H9 (cell line): ENCODE data around the gene ANKRD26. TPM values are rescaled to one million over a fixed set of nuclear protein-coding genes. Genes with fewer than 3 reads are reported as not detected.

Experiments used
- DNase-seq: peaks from one replicate; pipeline ENCODE4 v3.0.0-alpha.2; 2017
- H2AFZ ChIP-seq: one replicate; pipeline ENCODE4 v1.6.1; 2013; ENCODE audit warnings: mild to moderate bottlenecking, low read length, control low read depth, moderate library complexity
- H2AK5ac ChIP-seq: 2 replicates; pipeline ENCODE4 v1.6.1; 2013; ENCODE audit warnings: low read length, control low read depth, mixed read lengths; ENCODE audit not compliant: insufficient read length
- H2BK120ac ChIP-seq: one replicate; pipeline ENCODE4 v1.6.1; 2013; ENCODE audit warnings: low read depth, mild to moderate bottlenecking, low read length, control low read depth, inconsistent platforms; ENCODE audit not compliant: poor library complexity, severe bottlenecking
- H2BK12ac ChIP-seq: 2 replicates; pipeline ENCODE4 v1.6.1; 2013; ENCODE audit warnings: low read length, control low read depth, mixed read lengths, low read depth; ENCODE audit not compliant: insufficient read length
- H2BK15ac ChIP-seq: 2 replicates; pipeline ENCODE4 v1.6.1; 2013; ENCODE audit warnings: low read depth, low read length, control low read depth
- H2BK20ac ChIP-seq: one replicate; pipeline ENCODE4 v1.6.1; 2013; ENCODE audit warnings: low read depth, mild to moderate bottlenecking, low read length, control low read depth, inconsistent platforms; ENCODE audit not compliant: poor library complexity, severe bottlenecking
- H2BK5ac ChIP-seq: 2 replicates; pipeline ENCODE4 v1.6.1; 2013; ENCODE audit warnings: low read length, control low read depth, mixed read lengths; ENCODE audit not compliant: insufficient read length
- H3K14ac ChIP-seq: 2 replicates; pipeline ENCODE4 v1.6.1; 2013; ENCODE audit warnings: low read length, control low read depth; ENCODE audit not compliant: insufficient read depth
- H3K18ac ChIP-seq: 2 replicates; pipeline ENCODE4 v1.6.1; 2013; ENCODE audit warnings: low read depth, mild to moderate bottlenecking, mixed read lengths, low read length, control low read depth; ENCODE audit not compliant: insufficient read length
- H3K23ac ChIP-seq: 2 replicates; pipeline ENCODE4 v1.6.1; 2013; ENCODE audit warnings: low read length, control low read depth, mixed read lengths, low read depth; ENCODE audit not compliant: insufficient read length
- H3K23me2 ChIP-seq: 2 replicates; pipeline ENCODE4 v1.6.1; 2013; ENCODE audit warnings: low read depth, mild to moderate bottlenecking, mixed read lengths, low read length, control low read depth; ENCODE audit not compliant: insufficient read length, poor library complexity, severe bottlenecking
- H3K27ac ChIP-seq: 2 replicates; pipeline ENCODE4 v1.5.1; 2013; ENCODE audit warnings: low read length, control low read depth, mixed read lengths, low read depth; ENCODE audit not compliant: insufficient read length
- H3K27me3 ChIP-seq: 2 replicates; pipeline ENCODE4 v1.6.1; 2013; ENCODE audit warnings: low read length, control low read depth, inconsistent platforms; ENCODE audit not compliant: insufficient read depth
- H3K4ac ChIP-seq: 2 replicates; pipeline ENCODE4 v1.6.1; 2013; ENCODE audit warnings: low read depth, mild to moderate bottlenecking, control low read depth, inconsistent platforms, low read length, moderate library complexity
- H3K4me1 ChIP-seq: 2 replicates; pipeline ENCODE4 v1.6.1; 2013; ENCODE audit warnings: low read length, control low read depth, inconsistent platforms; ENCODE audit not compliant: insufficient read depth
- H3K4me2 ChIP-seq: 2 replicates; pipeline ENCODE4 v1.6.1; 2013; ENCODE audit warnings: low read length, control low read depth, mixed read lengths; ENCODE audit not compliant: insufficient read length, insufficient read depth
- H3K56ac ChIP-seq: 2 replicates; pipeline ENCODE4 v1.6.1; 2013; ENCODE audit warnings: low read depth, mild to moderate bottlenecking, mixed read lengths, low read length, control low read depth; ENCODE audit not compliant: insufficient read length
- H3K79me1 ChIP-seq: 2 replicates; pipeline ENCODE4 v1.6.1; 2013; ENCODE audit warnings: low read depth, mild to moderate bottlenecking, moderate library complexity, low read length, control low read depth, inconsistent platforms; ENCODE audit not compliant: insufficient read depth, poor library complexity, severe bottlenecking
- H3K79me2 ChIP-seq: 2 replicates; pipeline ENCODE4 v1.6.1; 2013; ENCODE audit warnings: low read length, control low read depth, inconsistent platforms; ENCODE audit not compliant: insufficient read depth
- H3K9ac ChIP-seq: 2 replicates; pipeline ENCODE4 v1.6.1; 2013; ENCODE audit warnings: low read length, control low read depth, mixed read lengths; ENCODE audit not compliant: insufficient read length; ENCODE audit errors: extremely low read depth
- H3K9me3 ChIP-seq: one replicate; pipeline ENCODE4 v1.6.1; 2013; ENCODE audit warnings: low read depth, low read length, inconsistent platforms; ENCODE audit not compliant: control insufficient read depth
- H3T11ph ChIP-seq: one replicate; pipeline ENCODE4 v1.6.1; 2013; ENCODE audit warnings: mild to moderate bottlenecking, low read length, control low read depth, inconsistent platforms
- H4K20me1 ChIP-seq: one replicate; pipeline ENCODE4 v1.6.1; 2013; ENCODE audit not compliant: control insufficient read depth, insufficient read length, insufficient read depth
- H4K5ac ChIP-seq: 2 replicates; pipeline ENCODE4 v1.6.1; 2013; ENCODE audit warnings: low read depth, mild to moderate bottlenecking, mixed read lengths, low read length, control low read depth; ENCODE audit not compliant: insufficient read length
- H4K8ac ChIP-seq: replicated peaks from 2 replicates; pipeline ENCODE4 v1.6.1; 2013; ENCODE audit warnings: low read length, control low read depth, mixed read lengths, low read depth; ENCODE audit not compliant: insufficient read length
- H4K91ac ChIP-seq: 2 replicates; pipeline ENCODE4 v1.6.1; 2013; ENCODE audit warnings: low read depth, mild to moderate bottlenecking, moderate library complexity, mixed read lengths, low read length, control low read depth; ENCODE audit not compliant: insufficient read length
- H3K27ac Mint-ChIP-seq, 3 experiments: 2 replicates in 2 of 3; 3 replicates in 1 of 3; pipeline ENCODE4 v1.8.0; 2020 to 2021; ENCODE audit warnings: mixed read lengths in 3 of 3, mild to moderate bottlenecking in 1 of 3, moderate library complexity in 1 of 3
- H3K27me3 Mint-ChIP-seq: 2 replicates; pipeline ENCODE4 v1.8.0; 2021; ENCODE audit warnings: low read depth, mild to moderate bottlenecking, moderate library complexity, mixed read lengths
- H3K36me3 Mint-ChIP-seq, 3 experiments: 2 replicates in 2 of 3; 3 replicates in 1 of 3; pipeline ENCODE4 v1.8.0; 2020 to 2021; ENCODE audit warnings: low read depth in 3 of 3, mixed read lengths in 3 of 3; ENCODE audit not compliant: insufficient read depth in 1 of 3
- H3K4me1 Mint-ChIP-seq, 2 experiments: 2 replicates each; pipeline ENCODE4 v1.8.0; 2020; ENCODE audit warnings: mixed read lengths in 2 of 2
- H3K4me3 Mint-ChIP-seq, 2 experiments: 2 replicates in 1 of 2; 3 replicates in 1 of 2; pipeline ENCODE4 v1.8.0; 2020 to 2021; ENCODE audit warnings: mild to moderate bottlenecking in 2 of 2, mixed read lengths in 2 of 2, moderate library complexity in 1 of 2
- H3K9me3 Mint-ChIP-seq, 2 experiments: 2 replicates in 1 of 2; 3 replicates in 1 of 2; pipeline ENCODE4 v1.8.0; 2020; ENCODE audit warnings: mild to moderate bottlenecking in 2 of 2, mixed read lengths in 2 of 2, moderate library complexity in 1 of 2
- WGBS: extraction: QIAGEN DNeasy Blood & Tissue Kit; methylation state at CpG from one replicate; pipeline ENCODE4 v1.1.7; 2013; ENCODE audit warnings: missing lambda C conversion rate, low lambda C conversion rate, mixed read lengths; ENCODE audit not compliant: insufficient read length; ENCODE audit errors: extremely low coverage; 5-methylcytosine and 5-hydroxymethylcytosine counted together
- total RNA-seq: library from RNA; stranded (reverse); gene quantifications from 2 replicates; pipeline ENCODE4 v1.2.1, GENCODE V29; 2021
- TF ChIP-seq, protein P1 (sequence below): fragments of 200-600 bp; sonication (generic); conservative IDR thresholded peaks from 3 replicates; pipeline ENCODE4 v1.8.0; 2021; ENCODE audit warnings: antibody characterized with exemption, mild to moderate bottlenecking

The ANKRD26 gene
- total RNA-seq, 1 experiment from 2014 or later: 9.4 TPM

DNA sequence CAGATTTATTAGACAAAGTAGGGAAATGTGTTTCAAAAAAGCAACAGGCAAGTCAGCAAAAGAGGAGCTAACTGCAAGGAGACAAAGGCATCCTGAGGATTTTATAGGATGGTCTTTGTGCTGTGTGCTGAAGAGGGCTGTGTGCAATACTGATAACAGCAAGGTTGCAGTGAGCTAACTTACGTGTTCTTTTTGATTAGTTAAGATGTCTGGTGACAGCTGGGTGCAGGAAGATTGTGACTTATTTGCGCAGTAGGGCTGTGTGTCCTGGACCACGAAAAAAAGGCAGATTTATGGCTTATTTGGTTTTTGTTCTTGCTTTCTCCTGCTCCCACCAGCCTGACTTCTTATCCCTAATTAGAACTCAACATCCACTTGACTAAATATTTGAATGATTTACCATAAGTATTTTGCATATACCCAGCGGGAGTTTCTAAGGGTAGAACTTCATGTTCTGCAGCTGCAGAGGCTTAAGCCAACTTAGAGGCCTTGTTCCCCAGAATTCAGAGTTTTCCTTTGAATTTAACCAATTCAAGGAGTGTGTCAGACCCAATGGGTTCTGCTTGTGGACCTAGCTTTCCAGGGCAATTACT, 119.0 kb downstream of the ANKRD26 start:
- Mint-ChIP-seq H3K36me3 (peaks cover 0 to 6% (median 4%) of the 10 kb centered on the region in 3 experiments; a peak in 6 of 7 replicates), H3K27ac (no peak overlapping the region; a peak in 1 of 7 replicates), H3K9me3 (no peaks in the 10 kb centered on the region; a peak in 1 of 5 replicates), H3K4me1 (peaks cover 11 to 13% of the 10 kb centered on the region in 2 experiments), H3K4me3 (no peak overlapping the region), H3K27me3 (no peaks in the 10 kb centered on the region)
- Histone ChIP-seq H3K9me3 (no peaks in the 10 kb centered on the region), H2AK5ac (no peak overlapping the region), H4K91ac (no peak overlapping the region), H3K56ac (no peak overlapping the region), H4K8ac (no peak overlapping the region), H4K5ac (no peak overlapping the region), H2BK15ac (no peak overlapping the region), H3T11ph (no peak overlapping the region), H2AFZ (no peak overlapping the region), H3K14ac (no peak overlapping the region), H3K79me1 (no peaks in the 10 kb centered on the region), H3K9ac (no peak overlapping the region), H2BK20ac (no peak overlapping the region), H3K79me2 (no peaks in the 10 kb centered on the region), H3K4ac (no peak overlapping the region), H3K4me2 (no peak overlapping the region), H3K23ac (no peak overlapping the region), H2BK12ac (no peak overlapping the region), H3K27ac (no peak overlapping the region), H3K27me3 (no peaks in the 10 kb centered on the region), H3K23me2 (no peaks in the 10 kb centered on the region), H2BK120ac (no peak overlapping the region), H3K4me1 (no peaks in the 10 kb centered on the region), H2BK5ac (no peak overlapping the region), H3K18ac (no peak overlapping the region), H4K20me1 (no peaks in the 10 kb centered on the region)
- no peak for DNase-seq
- TF ChIP-seq, protein P1, sequence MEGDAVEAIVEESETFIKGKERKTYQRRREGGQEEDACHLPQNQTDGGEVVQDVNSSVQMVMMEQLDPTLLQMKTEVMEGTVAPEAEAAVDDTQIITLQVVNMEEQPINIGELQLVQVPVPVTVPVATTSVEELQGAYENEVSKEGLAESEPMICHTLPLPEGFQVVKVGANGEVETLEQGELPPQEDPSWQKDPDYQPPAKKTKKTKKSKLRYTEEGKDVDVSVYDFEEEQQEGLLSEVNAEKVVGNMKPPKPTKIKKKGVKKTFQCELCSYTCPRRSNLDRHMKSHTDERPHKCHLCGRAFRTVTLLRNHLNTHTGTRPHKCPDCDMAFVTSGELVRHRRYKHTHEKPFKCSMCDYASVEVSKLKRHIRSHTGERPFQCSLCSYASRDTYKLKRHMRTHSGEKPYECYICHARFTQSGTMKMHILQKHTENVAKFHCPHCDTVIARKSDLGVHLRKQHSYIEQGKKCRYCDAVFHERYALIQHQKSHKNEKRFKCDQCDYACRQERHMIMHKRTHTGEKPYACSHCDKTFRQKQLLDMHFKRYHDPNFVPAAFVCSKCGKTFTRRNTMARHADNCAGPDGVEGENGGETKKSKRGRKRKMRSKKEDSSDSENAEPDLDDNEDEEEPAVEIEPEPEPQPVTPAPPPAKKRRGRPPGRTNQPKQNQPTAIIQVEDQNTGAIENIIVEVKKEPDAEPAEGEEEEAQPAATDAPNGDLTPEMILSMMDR: no peak
- no CpG with 5 or more reads among the region's 4 CpGs for WGBS
